ENCODE results near the gene DLL3.

Gene DLL3

DNA sequence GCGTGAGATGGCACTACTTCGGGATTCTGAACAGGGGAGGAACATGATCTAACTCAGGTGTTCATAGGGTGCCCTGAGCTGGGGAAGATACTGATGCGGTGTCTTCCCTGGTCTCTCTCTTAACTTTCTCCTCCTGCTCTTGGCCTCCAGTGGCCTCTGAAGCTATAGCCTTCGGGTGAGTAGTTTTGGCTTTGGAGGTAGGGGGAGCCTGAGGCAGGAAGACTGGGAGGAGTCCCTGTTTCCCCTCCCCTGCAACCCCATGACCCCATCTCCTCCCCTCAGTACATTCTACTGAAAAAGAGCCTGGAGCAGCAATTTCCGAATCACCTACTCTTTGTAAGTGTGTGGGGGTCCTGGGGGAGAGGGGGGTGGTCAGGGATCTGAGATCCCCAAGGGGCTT, 19.7 kb downstream of the DLL3 start:
- DNase-seq, result no peak

DNA sequence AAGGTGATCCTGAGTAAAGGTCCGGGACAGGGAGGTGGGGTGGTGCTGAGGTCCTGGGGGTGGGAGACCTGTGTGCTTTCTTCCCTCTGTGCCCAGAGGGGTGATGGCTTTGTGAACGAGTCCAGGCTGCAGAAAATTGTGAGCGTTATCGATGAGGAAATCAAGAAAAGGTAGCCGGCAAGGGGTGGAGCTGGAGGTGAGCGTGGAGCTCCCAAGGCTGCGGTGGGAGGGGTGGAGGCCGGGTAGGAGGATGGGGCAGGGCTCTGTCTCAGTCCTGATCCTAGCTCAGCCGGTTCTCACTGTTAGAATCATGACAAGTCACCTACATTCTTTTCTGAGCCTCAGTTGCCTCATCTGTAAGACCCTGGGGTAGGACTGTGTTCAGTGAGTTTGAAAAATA, 20.2 kb downstream of the DLL3 start:
- DNase-seq, result no peak

DNA sequence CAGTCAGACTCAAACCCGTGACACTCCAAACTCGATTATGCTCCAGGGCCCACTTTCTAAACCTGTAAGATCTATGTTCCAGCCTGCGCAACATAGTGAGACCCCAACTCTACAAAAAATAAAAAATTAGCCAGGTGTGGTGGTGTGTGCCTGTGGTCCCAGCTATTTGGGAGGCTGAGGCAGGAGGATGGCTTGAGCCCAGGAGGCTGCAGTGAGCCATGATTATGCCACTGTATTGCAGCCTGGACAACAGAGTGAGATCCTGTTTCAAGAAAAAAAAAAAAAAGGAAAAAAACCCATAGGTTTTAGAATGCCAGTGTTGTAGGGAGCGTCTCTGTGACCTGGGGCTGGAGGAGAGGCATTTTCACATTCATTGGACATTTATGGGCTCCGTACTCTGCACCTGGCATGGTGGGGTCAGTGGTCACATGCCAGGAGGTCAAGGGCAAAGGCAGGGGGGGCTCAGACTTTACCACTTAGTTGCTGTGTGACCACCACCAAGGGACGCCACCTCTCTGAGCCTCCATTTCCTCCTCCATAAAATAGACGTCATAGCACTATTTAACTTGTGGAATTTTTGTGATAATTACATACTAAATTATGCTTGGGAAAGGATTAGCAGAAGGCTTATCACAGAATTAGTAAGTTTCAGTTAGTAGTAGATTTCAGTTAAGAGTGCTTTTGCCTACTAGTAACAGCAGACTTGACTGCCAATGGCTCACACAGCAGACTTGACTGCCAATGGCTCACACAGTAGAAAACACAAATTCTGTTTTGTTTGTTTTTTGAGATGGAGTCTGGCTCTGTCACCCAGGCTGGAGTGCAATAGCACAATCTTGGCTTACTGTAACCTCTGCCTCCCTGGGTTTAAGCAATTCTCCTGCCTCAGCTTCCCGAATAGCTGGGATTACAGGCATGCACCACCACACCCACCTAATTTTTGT, 22.1 kb downstream of the DLL3 start:
- DNase-seq, result no peak

DNA sequence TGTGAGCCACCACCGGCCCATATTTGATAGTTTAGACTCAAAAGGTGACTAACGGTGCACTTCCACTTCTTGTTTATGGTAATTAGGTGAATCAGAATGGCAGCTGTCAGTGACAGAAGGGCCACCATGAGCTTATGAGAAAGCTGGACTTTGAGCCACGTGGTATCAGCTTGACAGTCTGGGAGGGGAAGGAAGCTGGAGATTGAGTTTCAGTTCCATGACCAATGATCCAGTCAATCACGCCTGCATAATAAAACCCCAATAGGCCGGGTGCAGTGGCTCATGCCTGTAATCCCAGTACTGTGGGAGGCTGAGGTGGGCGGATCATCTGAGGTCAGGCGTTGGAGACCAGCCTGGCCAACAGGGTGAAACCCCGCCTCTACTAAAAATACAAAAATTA, 25.7 kb downstream of the DLL3 start:
- peak; percentile 22 for DNase-seq

DNA sequence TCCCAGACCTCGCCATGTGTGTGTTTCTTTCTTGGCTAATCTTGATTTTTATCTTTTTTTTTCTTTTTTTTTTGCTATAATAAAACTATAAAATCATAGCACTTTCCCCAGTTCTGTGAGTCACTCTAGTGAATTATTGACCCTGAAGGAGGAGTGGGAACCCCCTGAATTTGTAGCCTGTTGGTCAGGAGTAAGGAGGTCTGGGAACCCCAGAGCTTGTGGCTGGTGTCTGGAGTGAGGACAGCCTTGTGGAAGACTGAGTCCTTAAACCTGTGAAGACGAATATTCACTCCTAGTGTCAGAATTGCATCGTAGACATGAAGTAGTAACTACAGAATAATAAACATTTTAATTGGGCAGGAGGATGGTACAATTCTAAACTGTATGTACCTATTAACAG, 26.5 kb downstream of the DLL3 start:
- DNase-seq, result no peak

DNA sequence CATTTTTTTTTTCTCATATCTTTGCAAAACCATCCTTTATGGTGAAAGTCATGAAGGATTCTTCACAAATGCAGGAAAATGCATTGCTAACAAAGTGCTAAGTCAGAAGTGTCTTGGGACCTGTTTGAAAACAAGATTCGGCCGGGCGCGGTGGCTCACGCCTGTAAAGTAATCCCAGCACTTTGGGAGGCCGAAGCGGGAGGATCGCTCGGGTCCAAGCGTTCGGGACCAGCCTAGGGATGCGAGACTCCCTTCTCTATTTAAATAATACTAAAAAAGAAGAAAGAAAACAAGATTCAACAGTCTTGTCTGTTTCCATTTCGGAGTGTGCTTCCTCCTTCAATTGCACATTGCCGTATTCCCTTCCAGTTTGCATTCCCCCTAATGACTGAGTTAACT, 33.1 kb downstream of the DLL3 start:
- DNase-seq, result no peak

DNA sequence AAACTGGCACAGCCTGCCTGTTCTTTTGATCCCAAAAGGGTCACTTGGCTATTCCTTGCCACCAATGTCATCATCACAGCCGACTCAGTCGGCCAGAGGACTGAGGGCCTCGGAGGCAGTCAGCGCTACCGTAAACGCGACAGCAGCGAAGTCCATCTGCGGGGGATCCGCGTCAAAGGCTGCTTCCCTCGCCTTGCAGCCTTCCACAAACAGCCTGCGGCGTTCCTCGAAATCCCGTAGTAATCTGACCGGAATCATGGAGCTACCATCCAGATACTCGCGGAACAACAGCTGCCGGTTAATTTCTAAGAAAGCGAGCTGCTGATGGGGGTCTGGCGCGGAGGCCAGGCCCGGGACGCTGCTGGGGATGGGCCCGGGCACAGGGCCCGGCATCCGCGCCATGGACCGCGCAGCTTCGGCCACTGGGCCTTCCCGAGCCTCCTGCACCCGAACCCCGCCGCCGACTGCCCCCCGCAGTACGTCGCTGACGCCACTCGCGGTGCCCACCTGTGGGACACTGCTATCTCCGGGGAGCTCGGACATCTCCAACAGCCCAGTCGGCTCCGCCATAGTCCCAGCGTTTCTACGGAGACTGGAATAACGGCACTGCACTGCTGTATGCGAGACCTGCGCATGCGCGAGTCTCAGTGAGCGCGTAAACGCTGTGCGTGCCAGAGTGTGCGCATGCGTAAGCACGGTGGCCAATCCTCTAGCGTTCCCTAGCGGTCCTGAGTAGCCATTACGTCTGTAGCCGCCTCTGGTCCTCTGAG, 33.7 kb downstream of the DLL3 start, which contains the start of gene EID2B:
EID2B (minus strand) TSS at position 620 of the 770 bp plus-strand sequence; CDS start at position 570, 50 bp downstream.
- DNase-seq, result peak; percentile 95

DNA sequence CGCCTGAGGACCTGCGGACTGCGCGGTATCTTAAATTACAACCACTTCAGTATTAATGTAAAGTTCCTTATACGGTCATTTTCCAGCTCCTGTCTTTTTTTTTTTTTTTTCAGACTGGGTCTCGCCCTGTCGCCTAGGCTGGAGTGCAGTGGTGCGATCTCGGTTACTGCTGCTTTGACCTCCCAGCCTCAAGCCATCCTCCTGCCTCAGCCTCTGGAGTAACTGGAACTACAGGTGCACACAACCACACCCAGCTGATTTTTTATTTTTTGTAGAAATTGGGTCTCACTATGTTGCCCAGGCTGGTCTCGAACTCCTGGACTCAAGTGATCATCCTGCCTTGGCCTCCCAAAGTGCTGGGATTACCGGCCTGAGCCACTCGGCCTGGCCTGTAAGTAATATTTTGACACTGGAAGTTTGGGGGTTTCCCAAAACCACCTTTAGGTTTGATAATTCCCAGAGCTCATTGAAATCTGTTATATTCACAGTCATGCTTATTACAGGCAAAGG, 34.3 kb downstream of the DLL3 start:
- DNase-seq, result no peak

DNA sequence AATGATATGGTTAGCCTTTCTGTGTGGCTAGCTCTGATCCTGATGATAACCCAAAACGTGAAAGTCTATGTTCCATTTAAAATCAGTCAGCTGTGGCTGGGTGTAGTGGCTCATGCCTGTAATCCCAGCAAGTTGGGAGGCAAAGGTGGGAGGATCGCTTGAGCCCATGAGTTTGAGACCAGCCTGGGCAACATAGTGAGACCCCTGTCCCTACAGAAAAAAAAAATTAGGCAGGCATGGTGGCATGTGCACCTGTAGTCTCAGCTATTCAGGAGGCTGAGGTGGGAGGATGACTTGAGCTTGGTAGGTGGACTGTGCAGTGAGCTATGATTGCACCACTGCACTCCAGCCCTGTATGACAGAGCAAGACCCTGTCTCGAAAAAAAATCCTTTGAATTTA, 35.0 kb downstream of the DLL3 start:
- no peak for DNase-seq

DNA sequence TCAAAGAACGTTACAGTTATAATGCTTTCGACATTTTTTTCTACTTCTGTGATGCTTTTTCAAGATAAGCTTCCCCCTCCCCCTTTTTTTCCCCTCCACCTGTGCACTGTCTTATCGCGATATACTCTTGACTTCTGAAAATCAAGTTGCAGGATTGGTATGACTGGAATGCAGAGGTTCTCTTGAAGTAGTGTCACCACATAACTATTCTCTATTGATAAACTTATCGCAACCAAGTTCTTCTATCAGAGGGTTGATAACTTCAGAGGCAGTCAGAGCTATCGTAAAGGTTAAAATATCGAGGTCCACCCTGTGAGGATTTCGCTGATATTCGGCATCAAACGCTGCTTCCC, 40.4 kb downstream of the DLL3 start:
- no peak for DNase-seq

DNA sequence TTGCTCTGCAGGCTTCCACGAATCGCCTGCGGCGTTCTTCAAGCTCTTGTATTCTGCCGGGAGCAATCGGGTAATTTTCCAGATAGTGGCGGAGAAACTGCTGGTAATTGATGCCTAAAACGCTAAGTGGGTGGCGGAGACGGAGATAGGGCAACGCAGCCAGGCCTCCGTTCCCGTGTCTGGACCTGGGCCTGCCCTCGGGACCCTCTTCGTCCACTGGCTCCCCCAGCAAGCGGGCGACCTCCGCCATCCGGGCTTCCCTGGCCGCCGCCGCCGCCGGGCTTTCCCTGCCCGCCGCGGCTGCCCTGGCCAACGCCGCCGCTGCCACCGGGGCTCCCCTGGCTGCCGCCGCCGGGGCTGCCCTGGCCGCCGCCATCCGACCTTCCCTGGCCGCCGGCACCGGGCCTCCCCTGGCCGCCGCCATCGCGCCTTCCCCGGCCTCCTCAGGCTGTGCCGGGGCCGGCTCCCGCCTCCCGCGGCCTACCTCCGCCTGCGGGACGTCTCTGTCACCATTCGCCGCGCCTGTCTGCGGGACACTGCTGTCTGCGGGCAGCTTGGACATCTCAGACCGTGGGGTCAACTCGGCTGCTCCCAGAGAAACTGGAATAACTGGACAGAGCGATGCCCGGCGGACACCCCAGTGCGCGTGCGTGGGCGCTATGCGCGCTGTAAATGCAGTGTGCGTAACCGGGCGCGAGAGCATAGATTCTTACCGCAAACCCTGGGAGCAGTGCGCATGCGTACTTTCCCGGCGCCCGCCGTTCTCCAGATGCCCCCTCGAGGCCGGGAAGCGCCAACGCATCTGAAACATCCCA, 41.0 kb downstream of the DLL3 start, which contains the start of gene EID2:
EID2 (minus strand) TSS at position 644 of the 815 bp plus-strand sequence; CDS start at position 562, 82 bp downstream.
- peak; percentile 94 for DNase-seq

DNA sequence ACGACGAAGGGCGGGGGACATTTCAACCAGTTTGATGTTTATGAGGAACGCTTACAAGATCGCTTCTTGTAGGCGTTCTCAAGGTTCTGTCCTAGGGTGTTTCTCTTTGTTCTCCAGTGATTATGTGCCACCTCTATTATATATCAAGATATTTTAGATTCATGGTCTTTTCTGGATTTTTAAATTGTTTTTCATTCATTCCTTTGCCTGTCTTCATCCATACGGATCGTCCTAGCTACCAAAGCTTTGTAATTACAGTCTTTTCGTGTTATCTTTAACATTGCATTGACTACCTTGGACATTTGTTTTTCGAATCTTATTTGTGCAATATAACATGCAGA, 41.6 kb downstream of the DLL3 start:
- no peak for DNase-seq

DNA sequence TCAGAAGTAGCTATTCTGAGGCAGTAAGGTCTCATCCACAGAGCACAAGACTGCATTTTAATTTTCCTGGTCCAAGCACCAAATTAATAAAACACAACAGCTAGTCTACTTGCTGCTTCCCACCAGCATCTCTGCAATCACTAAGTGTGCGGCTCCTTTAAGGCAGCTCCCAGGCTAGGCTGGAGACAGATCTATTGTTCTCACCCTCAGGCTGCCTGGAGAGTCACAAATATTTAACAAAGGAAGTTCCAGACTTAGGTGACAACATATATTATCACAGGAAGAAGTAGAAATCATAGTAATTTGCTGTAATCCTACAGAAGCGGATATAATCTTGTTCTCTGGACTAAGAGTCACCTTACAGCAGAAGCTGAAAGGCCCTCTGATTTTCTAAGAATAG, 43.5 kb downstream of the DLL3 start:
- no peak for DNase-seq

DNA sequence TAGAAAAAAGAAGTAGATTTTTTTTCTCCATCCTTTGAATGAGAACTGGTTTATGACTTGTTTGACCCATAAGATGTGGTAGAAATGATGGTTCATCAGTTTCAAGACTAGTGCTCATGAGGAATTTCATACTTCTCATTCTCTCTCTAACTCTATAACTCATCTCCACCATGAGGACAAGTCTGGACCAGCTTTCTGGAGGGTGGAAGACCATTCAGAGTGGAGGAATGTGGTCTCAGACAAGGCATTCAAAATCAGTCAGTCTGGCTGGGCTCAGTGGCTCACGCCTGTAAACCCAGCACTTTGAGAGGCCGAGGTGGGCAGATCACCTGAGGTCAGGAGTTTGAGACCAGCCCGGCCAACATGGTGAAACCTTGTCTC, 44.7 kb downstream of the DLL3 start:
- DNase-seq, result no peak

DNA sequence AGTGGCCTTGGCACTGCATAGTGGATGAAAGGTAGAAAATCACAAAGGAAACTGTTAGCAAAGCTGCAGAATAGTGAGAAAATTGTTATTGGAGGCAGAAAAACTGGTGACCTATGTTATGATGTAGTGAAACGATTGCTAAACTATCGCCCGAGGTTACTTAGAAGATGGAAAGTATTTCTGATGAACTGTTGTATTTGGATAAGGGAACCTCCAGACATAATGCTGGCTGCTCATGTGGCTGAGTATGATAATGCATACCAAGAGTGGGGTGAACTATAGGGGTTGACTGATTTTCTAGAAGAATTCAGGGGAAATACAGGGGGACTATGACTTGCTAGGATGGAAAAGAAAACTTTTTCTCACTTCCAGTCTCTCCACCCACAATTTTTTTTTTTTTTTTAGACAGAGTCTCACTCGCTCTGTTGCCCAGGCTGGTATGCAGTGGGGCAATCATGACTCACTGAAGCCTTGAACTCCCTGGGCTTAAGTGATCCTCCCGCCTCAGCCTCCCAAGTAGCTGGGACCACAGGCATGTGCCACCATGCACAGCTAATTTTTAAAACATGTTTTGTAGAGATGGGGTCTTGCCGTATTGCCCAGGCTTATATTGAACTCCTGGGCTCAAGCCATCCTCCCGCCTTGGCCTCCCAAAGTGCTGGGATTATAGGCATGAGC, 45.6 kb downstream of the DLL3 start:
- no peak for DNase-seq

DNA sequence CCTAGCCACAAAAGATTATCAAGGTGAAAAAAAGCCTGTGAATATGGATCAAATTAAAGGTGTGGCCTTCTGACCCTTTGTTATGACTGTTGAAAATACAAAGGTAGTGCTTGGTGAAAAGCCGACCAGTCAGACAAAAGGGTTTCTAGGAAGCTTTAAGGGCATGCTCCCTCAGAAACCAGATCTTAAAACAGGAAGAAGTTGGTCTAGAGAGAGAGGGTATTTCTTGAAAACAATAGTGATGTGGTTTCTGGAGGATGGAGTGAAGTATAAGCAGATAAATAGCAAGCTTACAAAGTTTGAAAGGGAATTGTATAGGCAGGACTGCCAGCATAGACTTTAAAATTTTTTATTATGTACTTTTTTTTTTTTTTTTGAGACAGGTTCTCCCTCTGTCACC, 46.2 kb downstream of the DLL3 start:
- peak; percentile 43 for DNase-seq

DNA sequence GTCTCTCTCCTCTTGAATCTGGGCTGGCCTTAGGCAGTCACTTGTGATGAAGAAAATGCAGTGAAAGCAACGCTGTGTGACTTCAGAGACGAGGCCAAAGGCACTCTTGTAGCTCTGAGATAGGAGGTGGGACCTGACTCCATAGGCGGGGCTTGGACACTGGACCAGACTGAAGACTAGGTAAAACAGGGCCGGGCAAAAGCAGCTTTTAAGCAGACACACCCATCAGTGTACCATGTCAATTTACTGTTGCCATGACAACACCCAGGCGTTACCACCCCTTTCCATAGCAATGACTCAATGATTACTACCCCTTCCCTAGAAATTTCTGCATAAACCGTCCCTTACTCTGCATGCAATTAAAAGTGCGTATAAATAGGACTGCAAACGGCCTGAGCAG, 47.9 kb downstream of the DLL3 start:
- no peak for DNase-seq

DNA sequence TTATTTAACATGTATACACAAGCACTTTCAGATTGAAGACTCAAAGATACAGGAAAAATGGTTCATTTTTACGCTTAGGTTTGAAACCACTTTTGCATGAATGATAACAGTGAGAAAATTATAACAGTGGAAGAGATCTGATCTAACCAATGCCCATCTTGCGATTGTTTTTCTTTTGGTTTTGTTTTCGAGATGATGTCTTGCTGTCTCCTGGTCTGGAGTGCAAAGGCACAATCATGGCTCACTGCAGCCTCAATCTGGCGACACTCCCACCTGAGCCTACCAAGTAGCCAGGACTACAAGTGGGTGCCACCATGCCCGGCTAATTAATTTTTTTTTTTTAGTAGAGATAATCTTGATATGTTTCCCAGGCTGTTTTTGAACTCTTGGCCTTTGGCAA, 51.5 kb downstream of the DLL3 start:
- no peak for DNase-seq

DNA sequence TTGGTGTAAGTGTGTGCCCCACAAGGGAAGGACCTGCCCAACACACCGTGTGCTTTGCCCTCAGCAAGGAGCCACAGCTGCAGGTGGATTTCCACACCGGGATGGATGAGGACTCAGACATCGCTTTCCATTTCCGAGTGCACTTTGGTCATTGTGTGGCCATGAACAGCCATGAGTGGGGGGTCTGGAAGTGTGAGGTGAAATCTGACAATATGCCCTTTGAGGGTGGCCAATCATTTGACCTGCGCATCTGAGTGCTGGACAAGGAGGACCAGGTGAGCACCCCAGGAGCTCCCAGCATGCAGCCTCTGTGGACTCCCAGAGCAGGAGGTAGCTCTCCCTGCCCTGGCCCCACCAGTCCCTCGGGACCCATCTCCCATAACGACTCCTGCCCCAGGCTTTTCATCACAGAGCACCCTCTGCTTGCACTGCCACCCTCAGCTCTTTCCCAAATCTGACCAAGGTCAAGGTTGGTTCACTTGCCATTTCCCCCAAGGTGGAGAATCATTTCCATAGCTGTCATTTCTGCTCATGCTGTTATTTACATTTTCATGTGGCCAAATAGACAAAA, 54.4 kb downstream of the DLL3 start:
- DNase-seq, result no peak

DNA sequence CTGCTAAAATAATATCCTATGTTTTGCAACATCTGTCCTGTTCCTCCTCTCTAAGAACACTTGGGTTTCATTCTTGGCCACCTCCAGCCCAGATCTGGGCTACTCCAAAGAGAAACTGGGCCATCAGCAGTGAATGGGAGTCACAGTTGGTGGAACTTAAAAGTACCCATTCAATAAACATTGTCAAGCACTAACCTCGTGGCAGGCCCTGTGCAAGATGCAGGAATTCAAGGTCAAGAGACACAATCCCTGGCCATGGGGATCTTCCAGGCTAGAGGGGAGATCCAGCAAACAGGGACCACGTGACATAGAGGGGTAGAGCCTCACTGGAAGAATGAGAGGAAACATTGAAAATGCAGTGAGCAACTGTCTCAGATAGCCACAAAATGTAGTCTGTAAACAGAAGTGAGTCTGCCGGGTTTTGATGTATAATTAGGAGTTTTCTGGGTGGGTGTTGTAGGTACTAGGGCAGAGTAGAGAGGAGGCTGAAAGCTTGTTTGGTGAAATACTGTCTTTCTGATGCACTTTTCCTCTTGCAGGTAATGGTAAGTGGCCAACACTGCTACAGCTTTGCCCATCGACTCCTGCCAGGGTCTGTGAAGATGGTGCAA, 56.1 kb downstream of the DLL3 start:
- DNase-seq, result no peak

DNA sequence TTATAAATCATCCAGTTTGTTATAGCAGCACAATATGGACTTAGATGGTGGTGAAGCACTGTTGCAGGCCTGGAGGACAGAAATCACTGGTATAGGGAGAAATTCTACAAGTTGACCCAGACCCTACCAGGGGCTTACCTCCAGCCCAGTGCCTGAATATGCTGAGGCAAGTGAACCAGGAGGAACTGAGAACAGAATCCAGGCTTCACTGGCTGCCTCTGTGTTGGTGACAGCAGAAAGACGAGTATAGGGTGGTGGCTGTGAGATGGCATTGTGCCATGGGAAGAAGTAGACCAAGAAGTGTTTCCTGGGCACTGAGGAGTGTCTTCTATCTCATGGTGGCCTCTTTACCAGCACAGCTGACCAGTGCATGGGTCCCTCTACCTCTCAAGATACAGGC, 57.1 kb downstream of the DLL3 start:
- no peak for DNase-seq

Data from CD4-positive, alpha-beta T cell treated with Interleukin-17A for 1 hour (primary cell).